CD4-positive, alpha-beta T cell treated with Interleukin-1 beta for 1 hour (primary cell): ENCODE data around the gene GLIPR1L2.
"Not testable (repeated sequence)": the region's sequence is repeated elsewhere in the genome, so short reads cannot be mapped to it uniquely, and the experiment has no call there.

Source experiments
- DNase-seq, 2 donors: peaks; one replicate each; pipeline ENCODE4 v3.0.0-alpha.2; 2020 to 2022

Gene GLIPR1L2

DNA sequence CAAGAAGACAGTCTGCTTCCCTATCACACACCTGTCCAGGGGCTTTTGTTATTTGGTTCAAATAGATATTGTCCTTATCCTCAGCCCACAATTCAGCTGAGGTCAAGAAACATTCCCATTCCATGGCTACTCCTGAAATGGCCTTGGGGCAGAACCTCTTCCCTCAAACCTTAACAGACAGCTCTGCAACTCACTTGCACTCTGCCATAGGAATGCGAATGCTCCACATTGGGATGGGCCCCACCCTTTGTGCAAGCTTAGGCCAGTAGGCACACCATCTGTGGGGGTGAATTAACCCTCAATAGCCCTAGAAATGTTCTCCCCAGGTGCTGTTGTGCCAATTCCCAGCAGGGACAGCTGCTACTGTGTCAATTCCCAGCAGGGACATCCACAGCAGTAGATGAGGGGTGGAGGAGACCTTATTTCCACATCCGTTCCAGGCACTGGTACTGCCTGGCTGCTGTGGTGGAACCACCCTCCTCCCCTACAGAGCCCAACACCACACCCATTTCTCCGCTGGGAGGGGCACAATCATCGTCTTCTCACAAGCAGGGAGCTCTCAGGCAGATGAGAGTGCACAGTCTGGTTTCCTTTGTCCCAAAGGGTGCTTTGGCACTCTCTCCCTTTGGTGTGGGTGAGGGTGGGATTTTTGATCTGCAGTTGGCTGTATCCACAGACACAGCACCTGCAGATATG, 47.3 kb downstream of the GLIPR1L2 start:
- DNase-seq = peak; percentile 7 to 32

DNA sequence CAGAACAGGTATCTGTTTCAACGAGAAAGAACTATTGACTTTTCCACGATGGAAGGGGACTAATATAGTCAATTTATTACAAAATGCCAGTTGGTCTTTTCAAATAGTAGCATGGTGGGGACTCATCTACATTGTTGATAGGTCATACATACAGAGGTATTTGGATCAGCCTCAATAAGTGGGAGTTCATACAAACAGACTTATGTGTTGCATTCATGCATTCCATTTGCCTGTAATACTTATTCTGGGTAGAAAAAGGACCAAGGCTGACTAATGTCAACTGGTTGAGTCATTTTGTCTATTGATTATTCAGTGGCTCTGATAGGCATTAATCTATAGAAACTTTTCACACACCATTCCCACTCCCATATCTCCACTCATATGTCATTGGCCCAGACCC, 48.2 kb downstream of the GLIPR1L2 start:
- no peak for DNase-seq

DNA sequence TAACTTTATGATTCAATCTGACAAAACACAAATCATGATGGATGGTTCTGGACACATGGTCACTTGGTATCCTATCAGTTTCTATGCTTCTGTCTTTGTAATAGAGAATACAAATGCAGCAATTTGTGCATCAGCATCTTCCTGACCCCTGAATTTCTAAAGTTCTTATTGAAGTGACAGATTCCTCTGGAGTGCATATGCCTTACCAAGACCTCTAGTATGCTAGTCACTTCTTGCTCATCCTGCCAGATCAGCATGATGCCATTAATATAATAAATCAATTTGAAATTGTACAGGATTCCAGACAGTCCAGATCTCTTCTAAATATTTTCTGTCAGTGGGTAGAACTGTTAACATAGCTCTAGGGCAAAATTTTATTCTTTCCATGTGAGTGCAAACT, 49.0 kb downstream of the GLIPR1L2 start:
- DNase-seq = no peak

DNA sequence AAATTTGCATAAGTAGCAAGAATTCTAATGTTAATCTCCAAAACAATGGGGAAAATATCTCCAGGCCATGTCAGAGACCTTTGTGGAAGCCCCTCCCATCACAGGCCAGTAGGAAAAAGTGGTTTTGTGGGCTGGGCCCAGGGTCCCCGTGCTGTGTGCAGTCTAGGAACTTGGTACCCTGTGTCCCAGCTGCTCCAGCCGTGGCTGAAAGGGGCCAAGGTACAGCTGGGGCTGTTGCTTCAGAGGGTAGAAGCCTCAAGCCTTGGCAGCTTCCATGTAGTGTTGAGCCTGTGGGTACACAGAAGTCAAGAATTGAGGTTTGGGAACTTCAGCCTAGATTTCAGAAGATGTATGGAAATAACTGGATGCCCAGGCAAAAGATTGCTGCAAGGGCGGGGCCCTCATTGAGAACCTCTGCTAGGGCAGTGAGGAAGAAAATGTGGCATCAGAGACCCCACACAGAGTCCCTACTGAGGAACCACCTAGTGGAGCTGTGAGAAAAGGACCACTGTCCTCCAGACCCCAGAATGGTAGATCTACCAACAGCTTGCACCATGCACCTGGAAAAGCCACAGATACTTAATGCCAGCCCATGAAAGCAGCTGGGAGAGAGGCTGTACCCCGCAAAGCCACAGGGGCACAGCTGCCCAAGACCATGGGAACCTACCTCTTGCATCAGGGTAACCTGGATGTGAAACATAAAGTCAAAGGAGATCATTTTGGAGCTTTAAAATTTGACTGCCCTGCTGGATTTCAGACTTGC, 51.0 kb downstream of the GLIPR1L2 start:
- not testable (repeated sequence) for DNase-seq

DNA sequence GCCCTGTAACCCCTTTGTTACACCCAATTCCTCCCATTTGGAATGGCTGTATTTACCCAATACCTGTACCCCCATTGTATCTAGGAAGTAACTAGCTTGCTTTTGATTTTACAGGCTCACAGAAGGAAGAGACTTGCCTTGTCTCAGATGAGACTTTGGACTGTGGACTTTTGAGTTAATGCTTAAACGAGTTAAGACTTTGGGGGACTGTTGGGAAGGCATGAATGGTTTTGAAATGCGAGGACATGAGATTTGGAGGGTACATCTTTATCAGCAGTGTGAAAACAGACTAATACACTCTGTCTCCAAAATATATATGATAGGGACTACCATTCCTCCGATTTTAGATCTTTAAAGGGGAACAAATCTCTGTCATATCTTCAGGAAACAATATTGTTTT, 51.6 kb downstream of the GLIPR1L2 start:
- not testable (repeated sequence) for DNase-seq

DNA sequence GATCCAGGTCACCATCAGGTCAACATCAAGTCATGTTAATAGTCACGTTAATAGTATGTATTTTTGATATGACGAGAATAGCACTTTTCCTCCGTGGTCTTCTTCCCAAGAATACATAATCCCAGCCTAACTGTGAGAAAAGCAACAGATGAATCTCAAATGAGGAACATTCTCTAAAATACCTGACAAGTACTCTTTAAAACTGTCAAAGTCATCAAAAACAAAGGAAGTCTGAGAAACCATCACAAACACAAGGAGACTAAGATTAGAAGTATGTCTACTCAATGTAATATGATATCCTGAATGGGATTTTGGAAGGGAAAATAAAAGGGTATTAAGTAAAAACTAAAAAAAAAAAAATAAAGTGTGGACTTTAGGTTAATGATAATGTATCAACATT, 52.8 kb downstream of the GLIPR1L2 start:
- DNase-seq = no peak

DNA sequence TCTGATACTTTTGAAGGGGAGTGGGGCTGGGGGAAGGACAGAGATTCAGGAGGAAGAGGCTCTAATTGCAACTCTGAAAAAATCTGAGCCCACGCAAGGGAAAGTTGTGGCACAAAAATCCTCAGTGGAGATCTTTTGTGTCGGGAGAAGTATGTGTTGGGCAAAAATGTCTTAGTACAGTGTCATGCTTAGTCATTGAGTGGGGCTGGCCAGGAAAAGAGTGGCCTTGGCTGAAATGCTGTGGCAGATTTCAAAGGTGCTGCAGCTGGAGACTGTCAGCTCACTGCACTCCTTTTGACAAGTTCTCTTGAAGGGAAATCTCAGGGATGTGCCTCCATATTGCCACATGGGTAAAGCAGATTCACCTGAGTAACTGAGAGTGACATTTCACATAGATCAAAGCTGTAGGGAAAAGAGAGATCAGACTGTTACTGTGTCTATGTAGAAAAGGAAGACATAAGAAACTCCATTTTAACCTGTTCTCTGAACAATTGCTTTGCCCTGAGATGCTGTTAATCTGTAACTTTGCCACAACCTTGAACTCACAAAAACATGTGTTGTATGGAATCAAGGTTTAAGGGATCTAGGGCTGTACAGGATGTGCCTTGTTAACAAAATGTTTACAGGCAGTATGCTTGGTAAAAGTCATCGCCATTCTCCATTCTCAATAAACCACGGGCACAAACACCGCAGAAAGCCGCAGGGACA, 53.7 kb downstream of the GLIPR1L2 start:
- DNase-seq = no peak

DNA sequence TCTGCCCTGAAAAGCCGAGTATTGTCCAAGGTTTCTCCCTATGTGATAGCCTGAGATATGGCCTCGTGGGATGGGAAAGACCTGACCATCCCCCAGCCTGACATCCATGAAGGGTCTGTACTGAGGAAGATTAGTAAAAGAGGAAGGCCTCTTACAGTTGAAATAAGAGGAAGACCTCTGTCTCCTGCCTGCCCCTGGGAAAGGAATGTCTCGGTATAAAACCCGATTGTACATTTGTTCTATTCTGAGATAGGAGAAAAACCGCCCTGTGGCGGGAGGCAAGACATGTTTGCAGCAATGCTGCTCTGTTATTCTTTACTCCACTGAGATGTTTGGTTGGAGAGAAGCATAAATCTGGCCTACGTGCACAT, 54.2 kb downstream of the GLIPR1L2 start:
- DNase-seq = not testable (repeated sequence)

DNA sequence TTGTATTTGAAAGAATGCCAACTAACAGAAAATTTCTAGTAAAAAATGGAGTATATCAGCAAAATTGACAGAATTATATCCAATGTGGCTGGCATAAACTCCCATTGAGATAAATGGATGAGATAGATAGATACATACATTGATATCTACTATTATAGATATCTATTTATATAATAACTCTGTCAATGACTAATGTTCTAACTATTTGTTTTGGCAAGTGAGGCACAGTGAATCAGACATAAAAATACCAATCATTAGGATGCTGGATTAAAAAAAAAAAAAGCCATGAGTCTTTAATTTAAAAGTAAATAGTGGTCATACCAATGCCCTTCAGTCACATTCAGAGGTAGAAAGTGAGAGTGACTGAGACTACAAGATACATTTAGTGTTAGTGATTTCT, 56.0 kb downstream of the GLIPR1L2 start:
- DNase-seq = no peak

DNA sequence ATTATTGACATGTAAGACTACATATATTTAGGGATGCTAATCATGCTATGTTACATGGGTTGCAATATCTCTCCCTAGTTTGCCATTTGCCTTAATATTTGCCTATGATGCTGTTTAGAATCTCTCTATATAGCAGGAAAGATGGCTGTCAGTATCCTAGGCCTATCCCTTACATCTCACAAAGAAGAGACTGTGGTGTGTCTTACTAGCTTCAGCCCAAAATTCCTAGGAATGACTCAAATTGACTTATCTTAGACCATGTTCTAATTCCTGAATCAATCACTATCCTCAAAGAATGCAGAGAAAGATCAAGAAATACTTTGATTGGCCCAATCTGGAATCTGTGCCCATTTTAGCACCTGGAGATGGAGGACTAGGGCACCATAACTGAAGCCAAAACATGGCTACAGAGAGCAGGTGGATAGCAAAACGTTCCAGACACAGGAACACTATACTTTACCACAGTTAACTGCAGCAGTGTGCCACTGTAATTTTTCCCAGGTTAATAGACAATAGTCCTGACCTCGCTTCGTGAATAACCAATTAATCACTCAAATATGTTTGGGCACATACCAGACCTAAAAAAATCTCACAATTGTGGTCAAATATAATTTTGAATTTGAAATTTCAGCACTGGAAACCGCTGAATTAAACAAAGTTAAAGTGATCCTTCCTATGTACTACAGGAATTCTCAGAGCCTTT, 57.0 kb downstream of the GLIPR1L2 start:
- DNase-seq = no peak

DNA sequence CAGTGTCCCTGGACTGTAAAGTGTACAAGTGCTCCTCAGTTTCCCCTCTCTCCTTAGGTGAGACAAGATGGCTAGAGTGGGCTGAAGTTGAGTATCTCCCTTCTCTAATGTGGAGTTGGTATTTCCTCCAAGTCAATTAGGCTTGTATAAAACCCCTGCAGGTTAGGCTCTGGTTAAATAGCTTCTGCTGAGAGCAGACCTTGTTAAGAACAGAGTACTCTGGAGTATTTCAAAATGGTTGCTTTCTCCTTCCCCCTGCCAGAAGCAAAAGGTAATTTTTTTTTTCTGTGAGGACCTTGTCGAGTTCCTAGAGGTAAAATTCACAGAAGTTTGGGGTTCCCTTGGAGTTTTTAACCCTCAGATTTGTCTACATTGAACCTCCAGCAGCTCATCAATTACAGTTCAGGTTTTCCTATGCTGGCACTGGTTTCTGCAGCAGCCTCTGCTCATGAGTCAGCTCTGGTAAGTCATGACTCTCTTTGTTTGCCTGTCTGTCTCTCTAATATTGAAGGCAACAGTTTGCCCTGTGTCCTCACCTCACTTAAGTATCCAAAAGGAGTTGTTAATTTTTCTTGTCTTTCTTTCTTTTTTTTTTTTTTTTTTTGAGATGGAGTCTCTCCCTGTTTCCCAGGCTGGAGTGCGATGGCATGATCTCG, 61.9 kb downstream of the GLIPR1L2 start:
- DNase-seq = no peak

DNA sequence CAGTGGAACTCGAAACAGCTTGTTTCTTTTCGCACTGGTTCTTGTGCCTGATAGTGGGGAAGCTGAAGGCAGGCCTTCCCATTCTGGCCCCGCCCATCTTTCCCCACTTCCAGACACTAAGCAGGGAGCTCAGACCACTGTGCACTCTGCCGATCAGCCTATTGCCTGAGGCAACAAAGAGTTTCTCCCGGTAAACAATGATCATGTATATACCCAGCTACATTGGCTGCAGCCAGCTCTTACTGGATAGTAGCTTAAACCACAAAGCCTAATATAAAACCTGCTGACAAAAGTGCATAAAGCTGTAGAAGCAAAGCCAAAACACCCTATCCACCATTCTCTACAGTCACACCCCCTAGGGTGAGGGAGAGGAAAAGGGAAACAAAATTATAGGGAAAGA, 65.0 kb downstream of the GLIPR1L2 start:
- no peak for DNase-seq

DNA sequence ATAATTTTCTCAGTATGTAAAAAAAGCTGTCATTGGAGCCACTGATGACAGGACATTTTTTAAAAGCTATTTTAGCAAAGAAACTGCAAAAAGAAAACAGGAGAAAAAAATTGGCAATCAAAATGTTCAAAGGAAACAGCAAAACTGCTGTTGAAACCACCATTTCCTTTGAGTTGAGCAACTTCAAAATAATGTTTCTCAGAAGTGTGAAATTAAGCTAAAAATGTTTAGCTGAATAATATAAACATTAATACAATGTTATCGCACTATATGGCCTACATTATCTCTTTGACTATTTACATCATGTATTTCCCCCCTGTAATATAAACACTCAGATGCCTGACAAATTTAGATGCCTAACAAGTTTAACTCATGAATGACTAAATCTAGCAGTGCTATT, 66.3 kb downstream of the GLIPR1L2 start:
- DNase-seq = peak in 1 of 2 donors; percentile 32

DNA sequence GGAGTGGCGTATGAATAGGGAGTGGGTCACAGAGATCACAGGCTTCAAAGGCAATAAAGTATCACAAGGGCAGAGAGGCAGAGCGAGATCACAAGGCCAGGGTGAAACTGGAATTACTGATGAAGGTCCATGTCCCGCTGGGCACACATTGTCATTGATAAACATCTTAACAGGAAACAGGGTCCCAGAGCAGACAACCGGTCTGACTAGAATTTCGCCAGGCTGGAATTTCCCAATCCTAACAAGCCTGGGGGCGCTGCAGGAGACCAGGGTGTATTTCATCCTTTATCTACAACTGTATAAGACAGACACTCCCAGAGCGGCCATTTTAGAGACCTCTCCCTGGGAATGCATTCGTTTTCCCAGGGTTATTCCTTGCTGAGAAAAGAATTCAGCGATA, 67.0 kb downstream of the GLIPR1L2 start:
- not testable (repeated sequence) for DNase-seq

DNA sequence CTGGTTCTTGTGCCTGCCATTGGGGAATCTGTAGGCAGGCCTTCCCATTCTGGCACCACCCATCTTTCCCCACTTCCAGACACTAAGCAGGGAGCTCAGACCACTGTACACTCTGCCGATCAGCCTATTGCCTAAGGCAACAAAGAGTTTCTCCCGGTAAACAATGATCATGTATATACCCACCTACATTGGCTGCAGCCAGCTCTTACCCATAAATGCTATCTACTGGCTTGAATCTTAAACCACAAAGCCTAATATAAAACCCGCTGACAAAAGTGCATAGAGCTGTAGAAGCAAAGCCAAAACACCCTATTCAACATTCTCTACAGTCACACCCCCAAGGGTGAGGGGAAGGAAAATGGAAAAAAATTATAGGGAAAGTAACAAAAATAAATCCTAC, 68.9 kb downstream of the GLIPR1L2 start:
- DNase-seq = no peak

DNA sequence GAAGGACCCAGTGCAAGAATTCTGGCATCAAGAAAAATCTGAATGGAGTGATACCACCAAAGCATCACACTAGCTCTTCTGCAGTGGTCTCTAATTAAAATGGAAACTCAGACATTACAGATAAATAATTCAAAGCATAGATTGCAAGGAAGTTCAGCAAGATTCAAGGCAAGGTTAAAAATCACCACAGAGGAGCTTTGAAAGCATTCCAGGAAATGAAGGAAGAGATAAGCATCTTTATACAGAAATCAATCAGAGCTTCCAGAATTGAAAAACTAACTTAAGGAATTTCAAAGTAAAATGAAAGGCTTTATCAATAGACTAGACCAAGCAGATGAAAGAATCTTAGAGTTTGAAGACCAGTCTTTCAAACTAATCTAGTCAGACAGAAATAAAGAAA, 69.3 kb downstream of the GLIPR1L2 start:
- no peak for DNase-seq

DNA sequence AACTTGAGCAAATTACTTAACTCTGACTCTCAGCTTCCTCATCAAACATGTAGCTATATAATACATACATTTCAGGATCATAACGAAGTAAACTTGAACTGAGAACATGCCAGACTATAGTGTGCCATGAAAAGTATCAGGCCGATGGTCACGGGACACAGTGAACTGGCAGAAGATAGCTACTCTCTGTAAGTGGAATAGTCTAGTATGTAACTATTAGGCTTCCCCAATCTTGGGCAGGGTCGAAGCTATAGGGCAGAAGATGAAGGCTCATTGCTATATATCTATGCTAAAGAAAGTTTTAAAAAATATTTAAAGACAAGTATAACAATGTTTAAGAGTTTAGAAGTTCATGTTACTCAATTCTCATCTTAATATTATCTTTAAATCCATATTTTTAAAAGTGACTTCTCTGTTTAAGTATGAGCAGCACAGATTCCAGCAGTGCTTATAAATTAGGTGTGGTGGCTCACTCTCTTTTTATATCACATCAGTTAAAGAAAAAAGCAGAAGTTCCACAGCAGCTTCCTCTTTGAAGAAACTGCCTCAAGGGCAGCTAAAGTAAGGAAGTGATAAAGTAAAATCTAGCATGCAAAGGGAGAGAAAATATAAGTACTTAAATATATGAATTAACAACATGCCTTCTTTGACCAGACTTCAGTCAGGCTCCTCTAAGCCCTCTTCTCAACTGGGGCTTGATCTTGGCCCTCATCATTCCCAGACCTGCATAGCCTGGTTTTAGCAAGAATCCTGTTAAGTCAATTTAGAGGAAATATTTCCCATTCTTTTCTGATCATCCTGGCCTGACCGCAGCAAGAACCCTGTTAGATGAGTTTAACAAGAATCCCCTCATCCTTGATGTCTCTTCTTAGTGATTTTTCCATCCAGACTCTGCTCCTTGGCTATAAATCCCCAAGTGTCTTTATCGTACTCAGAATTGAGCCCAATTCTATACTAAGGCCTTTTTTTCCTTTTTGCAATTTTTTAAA, 81.3 kb downstream of the GLIPR1L2 start:
- peak in 1 of 2 donors; percentile 16 for DNase-seq

DNA sequence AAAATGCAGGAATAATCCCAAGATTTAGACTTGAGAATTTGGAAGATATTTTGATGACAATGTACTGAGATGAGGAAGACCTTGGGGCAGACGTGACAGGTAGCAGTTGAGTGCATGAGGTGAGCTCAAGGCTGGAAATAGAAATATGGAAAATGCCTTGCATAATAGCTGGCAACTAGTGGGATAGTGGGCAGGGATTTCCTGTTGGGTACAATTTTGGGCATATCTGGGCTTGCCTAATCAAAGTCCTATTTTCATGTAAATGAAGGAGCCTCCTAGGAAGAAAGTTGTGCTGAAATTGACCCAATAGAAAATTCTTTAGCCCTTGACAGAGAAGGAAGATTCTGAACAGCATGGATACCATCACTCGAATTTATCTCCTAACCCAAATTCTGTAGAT, 83.2 kb downstream of the GLIPR1L2 start:
- no peak for DNase-seq

DNA sequence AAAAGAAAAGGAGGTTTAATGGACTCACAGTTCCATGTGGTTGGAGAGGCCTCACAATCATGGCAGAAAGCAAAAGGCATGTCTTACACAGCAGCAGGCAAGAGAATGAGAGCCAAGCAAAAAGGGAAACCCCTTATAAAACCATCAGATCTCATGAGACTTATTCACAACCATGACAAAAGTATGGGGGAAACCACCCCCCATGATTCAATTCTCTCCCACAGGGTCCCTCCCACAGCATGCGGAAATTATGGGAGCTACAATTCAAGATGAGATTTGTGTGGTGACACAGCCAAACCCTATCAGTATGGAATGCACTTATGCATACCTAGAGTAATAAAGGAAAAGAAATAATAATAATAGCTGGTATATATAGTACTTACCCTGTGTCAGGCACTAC, 85.2 kb downstream of the GLIPR1L2 start:
- no peak for DNase-seq

DNA sequence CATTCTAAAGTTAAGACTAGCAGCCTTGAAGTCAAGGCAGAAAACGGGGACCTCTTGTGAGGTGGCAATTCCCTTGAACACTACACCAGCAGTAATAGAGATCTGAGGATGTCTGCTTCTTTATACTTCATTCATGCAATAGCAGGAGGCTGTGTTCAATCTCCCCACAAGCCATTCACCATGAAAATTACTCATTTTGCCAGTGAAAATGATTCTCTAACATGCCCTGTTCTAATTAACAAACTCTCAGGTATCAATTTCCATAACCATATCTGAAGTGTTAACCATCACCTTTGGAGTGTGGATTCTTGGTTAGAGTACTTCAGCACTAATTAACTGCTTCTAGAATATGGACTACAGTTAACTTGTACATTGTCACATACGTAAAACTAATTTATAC, 86.2 kb downstream of the GLIPR1L2 start:
- no peak for DNase-seq

DNA sequence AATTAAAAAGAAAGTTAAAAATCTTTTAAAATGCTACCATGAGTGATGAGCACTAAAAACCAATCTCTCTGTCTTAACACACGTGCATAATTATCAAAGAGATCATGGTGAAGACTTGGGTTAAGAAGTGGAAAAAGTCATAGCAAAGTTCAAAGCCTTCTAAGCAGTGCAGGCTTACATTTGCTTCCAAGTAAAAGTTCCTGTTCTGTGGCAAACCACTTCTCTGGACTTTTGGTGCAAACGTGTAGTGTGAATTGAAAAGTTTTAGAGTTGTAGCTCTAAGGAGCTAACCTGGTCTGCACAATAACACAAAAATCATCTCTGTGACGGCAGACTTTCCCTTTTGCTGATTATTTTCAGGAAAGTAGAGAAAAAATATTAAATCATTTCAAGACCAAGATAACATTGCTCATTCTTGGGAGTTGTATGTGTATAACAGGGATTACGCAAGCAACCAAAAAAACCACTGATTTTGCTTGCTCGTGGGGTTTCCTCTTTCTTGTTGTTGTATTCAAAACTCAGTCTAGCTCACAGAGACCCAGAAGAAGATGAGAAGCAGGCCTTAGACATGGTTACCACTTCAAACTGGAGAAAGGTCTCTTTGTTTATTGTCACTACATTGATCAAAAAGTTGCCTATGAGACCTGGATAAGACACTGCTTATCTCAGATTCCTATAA, 87.4 kb downstream of the GLIPR1L2 start:
- DNase-seq = peak; percentile 62 to 69
